Neural progenitor cell (in vitro differentiated cells): ENCODE measurements around the gene MYBPC1. TPM values are rescaled to one million over a fixed set of nuclear protein-coding genes. Genes with fewer than 3 reads are reported as not detected.

ENCODE experiments used
- DNase-seq: peaks from one replicate; pipeline ENCODE4 v3.0.0-alpha.2; 2016; ENCODE audit warnings: low spot score
- H2AFZ ChIP-seq: fragments of 200-600 bp; sonication (generic); replicated peaks from 2 replicates; pipeline ENCODE4 v1.6.1; 2016; ENCODE audit warnings: antibody characterized with exemption
- H3F3A ChIP-seq: fragments of 200-600 bp; sonication (generic); 2 replicates; pipeline ENCODE4 v1.6.1; 2016; ENCODE audit warnings: antibody characterized with exemption, low read depth
- H3K27ac ChIP-seq: fragments of 200-600 bp; sonication (generic); 2 replicates; pipeline ENCODE4 v1.5.1; 2016; ENCODE audit warnings: mild to moderate bottlenecking
- H3K27me3 ChIP-seq: fragments of 200-600 bp; sonication (generic); 2 replicates; pipeline ENCODE4 v1.6.1; 2016; ENCODE audit warnings: mild to moderate bottlenecking, moderate library complexity
- H3K36me3 ChIP-seq: fragments of 200-600 bp; sonication (generic); 2 replicates; pipeline ENCODE4 v1.5.1; 2016
- H3K4me1 ChIP-seq: fragments of 200-600 bp; sonication (generic); 2 replicates; pipeline ENCODE4 v1.6.1; 2016; ENCODE audit warnings: mixed run types
- H3K4me2 ChIP-seq: fragments of 200-600 bp; sonication (generic); 2 replicates; pipeline ENCODE4 v1.6.1; 2016
- H3K4me3 ChIP-seq: fragments of 200-600 bp; sonication (generic); 2 replicates; pipeline ENCODE4 v1.5.1; 2016
- H3K79me2 ChIP-seq: fragments of 200-600 bp; sonication (generic); 2 replicates; pipeline ENCODE4 v1.6.1; 2016; ENCODE audit warnings: low read depth
- H3K9ac ChIP-seq: fragments of 200-600 bp; sonication (generic); 2 replicates; pipeline ENCODE4 v1.6.1; 2016
- H3K9me3 ChIP-seq: fragments of 200-600 bp; sonication (generic); 2 replicates; pipeline ENCODE4 v1.5.1; 2016; ENCODE audit warnings: low read depth
- H4K20me1 ChIP-seq: fragments of 200-600 bp; sonication (generic); 2 replicates; pipeline ENCODE4 v1.6.1; 2016; ENCODE audit warnings: low read depth
- H3K27ac Mint-ChIP-seq: 3 replicates; pipeline ENCODE4 v1.8.0; 2021; ENCODE audit warnings: mixed read lengths
- H3K27me3 Mint-ChIP-seq: 2 replicates; pipeline ENCODE4 v1.8.0; 2022; ENCODE audit warnings: low read depth, mild to moderate bottlenecking, inconsistent platforms, moderate library complexity, mixed read lengths; ENCODE audit not compliant: insufficient read depth
- H3K36me3 Mint-ChIP-seq: 3 replicates; pipeline ENCODE4 v1.8.0; 2021; ENCODE audit warnings: mixed read lengths
- H3K4me1 Mint-ChIP-seq: 3 replicates; pipeline ENCODE4 v1.8.0; 2021; ENCODE audit warnings: mixed read lengths
- H3K4me3 Mint-ChIP-seq: 3 replicates; pipeline ENCODE4 v1.8.0; 2021; ENCODE audit warnings: mild to moderate bottlenecking, moderate library complexity, mixed read lengths
- H3K9me3 Mint-ChIP-seq: 3 replicates; pipeline ENCODE4 v1.8.0; 2020; ENCODE audit warnings: mixed read lengths
- EZH2 ChIP-seq: fragments of 200-600 bp; sonication (generic); IDR thresholded peaks from 2 replicates; pipeline ENCODE4 v1.6.1; 2017; ENCODE audit warnings: antibody characterized with exemption, mild to moderate bottlenecking, moderate library complexity
- EZH2phosphoT487 ChIP-seq: fragments of 200-600 bp; sonication (generic); IDR thresholded peaks from 2 replicates; pipeline ENCODE4 v1.6.1; 2017; ENCODE audit warnings: antibody characterized with exemption
- total RNA-seq: library from RNA; depleted of rRNA; stranded (reverse); fragments of >200 nt; gene quantifications from 2 replicates; pipeline ENCODE4 v1.2.3, GENCODE V29; 2015; ENCODE audit warnings: low replicate concordance
- TF ChIP-seq, protein P1 (sequence below): fragments of 200-600 bp; sonication (generic); IDR thresholded peaks from 2 replicates; pipeline ENCODE4 v1.5.1; 2017; ENCODE audit warnings: antibody characterized with exemption, mild to moderate bottlenecking

MYBPC1 gene
- total RNA-seq, 1 donor from 2014 or later: not detected

- Histone ChIP-seq H3K27me3 (no peaks in the 10 kb centered on the region), H3K4me2 (no peak overlapping the region), H4K20me1 (no peaks in the 10 kb centered on the region), H3K36me3 (no peaks in the 10 kb centered on the region), H3K4me3 (no peak overlapping the region), H3K79me2 (no peaks in the 10 kb centered on the region), H2AFZ (no peak overlapping the region), H3K4me1 (no peaks in the 10 kb centered on the region), H3K9ac (no peak overlapping the region), H3F3A (no peaks in the 10 kb centered on the region), H3K27ac (no peak overlapping the region), H3K9me3 (no peaks in the 10 kb centered on the region)
- Mint-ChIP-seq H3K4me3 (no peak overlapping the region), H3K9me3 (no peaks in the 10 kb centered on the region), H3K27ac (no peak overlapping the region), H3K4me1 (no peaks in the 10 kb centered on the region), H3K27me3 (peaks cover 7% of the 10 kb centered on the region), H3K36me3 (no peaks in the 10 kb centered on the region)
- TF ChIP-seq, protein P1, sequence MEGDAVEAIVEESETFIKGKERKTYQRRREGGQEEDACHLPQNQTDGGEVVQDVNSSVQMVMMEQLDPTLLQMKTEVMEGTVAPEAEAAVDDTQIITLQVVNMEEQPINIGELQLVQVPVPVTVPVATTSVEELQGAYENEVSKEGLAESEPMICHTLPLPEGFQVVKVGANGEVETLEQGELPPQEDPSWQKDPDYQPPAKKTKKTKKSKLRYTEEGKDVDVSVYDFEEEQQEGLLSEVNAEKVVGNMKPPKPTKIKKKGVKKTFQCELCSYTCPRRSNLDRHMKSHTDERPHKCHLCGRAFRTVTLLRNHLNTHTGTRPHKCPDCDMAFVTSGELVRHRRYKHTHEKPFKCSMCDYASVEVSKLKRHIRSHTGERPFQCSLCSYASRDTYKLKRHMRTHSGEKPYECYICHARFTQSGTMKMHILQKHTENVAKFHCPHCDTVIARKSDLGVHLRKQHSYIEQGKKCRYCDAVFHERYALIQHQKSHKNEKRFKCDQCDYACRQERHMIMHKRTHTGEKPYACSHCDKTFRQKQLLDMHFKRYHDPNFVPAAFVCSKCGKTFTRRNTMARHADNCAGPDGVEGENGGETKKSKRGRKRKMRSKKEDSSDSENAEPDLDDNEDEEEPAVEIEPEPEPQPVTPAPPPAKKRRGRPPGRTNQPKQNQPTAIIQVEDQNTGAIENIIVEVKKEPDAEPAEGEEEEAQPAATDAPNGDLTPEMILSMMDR: no peak
- TF ChIP-seq EZH2phosphoT487 (no peak), EZH2 (no peak)
- DNase-seq: no peak
Observed at GRCh38 chr12:101685092-101685491, 90.3 kb downstream of the MYBPC1 start.

DNA sequence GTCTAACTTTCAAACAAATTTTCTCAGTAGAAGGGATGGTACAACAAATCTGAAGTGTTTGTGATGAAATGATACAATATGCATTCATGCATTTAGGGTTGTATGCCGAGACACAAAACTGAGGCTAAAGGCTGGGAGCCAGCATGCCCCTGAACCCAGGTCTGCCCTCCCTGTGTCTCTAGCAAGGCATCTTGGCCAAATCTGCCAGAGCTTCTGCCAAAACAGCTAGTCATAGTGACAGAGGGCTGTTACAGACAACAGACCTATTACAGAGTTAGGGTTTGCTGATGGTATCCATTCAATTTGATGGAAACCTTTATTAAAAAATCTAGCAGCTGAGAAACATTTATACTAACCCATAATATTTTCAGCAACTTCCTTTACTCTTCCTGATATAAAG, 91.4 kb downstream of the MYBPC1 start:
- Histone ChIP-seq H3K9me3 (no peaks in the 10 kb centered on the region), H3K9ac (no peak overlapping the region), H2AFZ (no peak overlapping the region), H3F3A (no peaks in the 10 kb centered on the region), H3K27me3 (no peaks in the 10 kb centered on the region), H3K36me3 (no peaks in the 10 kb centered on the region), H4K20me1 (no peaks in the 10 kb centered on the region), H3K4me1 (no peaks in the 10 kb centered on the region), H3K79me2 (no peaks in the 10 kb centered on the region), H3K27ac (no peak overlapping the region), H3K4me2 (no peak overlapping the region), H3K4me3 (no peak overlapping the region)
- TF ChIP-seq EZH2phosphoT487: no peak
- TF ChIP-seq, protein P1: no peak
- TF ChIP-seq EZH2: no peak
- Mint-ChIP-seq H3K27me3 (peaks cover 3% of the 10 kb centered on the region), H3K4me3 (no peak overlapping the region), H3K9me3 (no peaks in the 10 kb centered on the region), H3K4me1 (no peaks in the 10 kb centered on the region), H3K27ac (no peak overlapping the region), H3K36me3 (no peaks in the 10 kb centered on the region)
- DNase-seq: no peak

DNA sequence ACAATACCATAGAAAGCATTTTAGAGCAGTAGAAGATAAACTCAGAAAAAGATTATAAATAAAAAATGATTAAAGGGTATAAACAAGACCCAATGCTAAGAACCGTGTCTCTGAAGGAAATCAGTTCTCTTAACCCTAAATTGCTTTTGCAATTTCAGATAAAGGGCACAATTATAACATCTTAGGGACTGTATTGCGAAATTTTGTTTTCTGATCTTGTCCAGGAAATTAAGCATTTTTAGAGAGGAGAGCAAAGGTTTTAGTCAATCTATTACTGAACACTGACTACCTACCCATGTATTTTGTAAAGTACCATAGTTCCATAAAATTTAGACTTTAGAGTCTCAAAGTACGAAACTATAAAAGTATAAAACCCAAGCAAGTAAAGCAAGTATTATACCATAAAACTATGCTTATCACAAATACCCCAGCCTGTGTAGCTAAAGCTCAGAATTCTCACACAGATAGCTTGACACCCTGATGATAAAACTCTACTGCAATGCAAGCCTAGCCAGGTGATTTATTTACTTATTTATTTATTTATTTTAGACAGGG, 95.8 kb downstream of the MYBPC1 start:
- H3K36me3 Mint-ChIP-seq: no peaks in the 10 kb centered on the region
- no peak for DNase-seq
- no peak for TF ChIP-seq EZH2phosphoT487

GRCh38 chr12:101691503-101692096, 96.8 kb downstream of the MYBPC1 start:
- Histone ChIP-seq H3K27me3 (peaks cover 22% of the 10 kb centered on the region), H3K27ac (no peak overlapping the region), H3K36me3 (no peaks in the 10 kb centered on the region), H2AFZ (no peak overlapping the region), H3K4me3 (no peak overlapping the region), H3K4me1 (no peaks in the 10 kb centered on the region), H4K20me1 (no peaks in the 10 kb centered on the region), H3K9ac (no peak overlapping the region), H3F3A (no peaks in the 10 kb centered on the region), H3K4me2 (no peak overlapping the region), H3K9me3 (no peaks in the 10 kb centered on the region), H3K79me2 (no peaks in the 10 kb centered on the region)
- no peak for TF ChIP-seq EZH2phosphoT487
- TF ChIP-seq, protein P1: no peak
- TF ChIP-seq EZH2: no peak
- Mint-ChIP-seq H3K36me3 (no peaks in the 10 kb centered on the region), H3K4me1 (peaks cover 2% of the 10 kb centered on the region), H3K9me3 (no peaks in the 10 kb centered on the region), H3K4me3 (no peak overlapping the region), H3K27me3 (peaks cover 5% of the 10 kb centered on the region), H3K27ac (no peak overlapping the region)
- no peak for DNase-seq

More for the DNA sequence above, 95.8 kb downstream of the MYBPC1 start:
- Histone ChIP-seq H3K36me3 (no peaks in the 10 kb centered on the region), H3K27me3 (peaks cover 12% of the 10 kb centered on the region), H3F3A (no peaks in the 10 kb centered on the region), H3K79me2 (no peaks in the 10 kb centered on the region), H3K4me3 (no peak overlapping the region), H3K9me3 (no peaks in the 10 kb centered on the region), H3K4me2 (no peak overlapping the region), H2AFZ (no peak overlapping the region), H3K27ac (no peak overlapping the region), H3K4me1 (no peaks in the 10 kb centered on the region), H4K20me1 (no peaks in the 10 kb centered on the region), H3K9ac (no peak overlapping the region)
- Mint-ChIP-seq H3K4me3 (no peak overlapping the region), H3K27me3 (peaks cover 3% of the 10 kb centered on the region), H3K4me1 (no peaks in the 10 kb centered on the region), H3K9me3 (no peaks in the 10 kb centered on the region), H3K27ac (no peak overlapping the region)
